Measurements from ENCODE around the gene SFXN1. TPM values are rescaled to one million over a fixed set of nuclear protein-coding genes. Genes with fewer than 3 reads are reported as not detected.

Gene SFXN1
- total and polyA plus RNA-seq, 2 of the 4 experiments (the other 2 are of a cell fraction) = 131 to 410 TPM

DNA sequence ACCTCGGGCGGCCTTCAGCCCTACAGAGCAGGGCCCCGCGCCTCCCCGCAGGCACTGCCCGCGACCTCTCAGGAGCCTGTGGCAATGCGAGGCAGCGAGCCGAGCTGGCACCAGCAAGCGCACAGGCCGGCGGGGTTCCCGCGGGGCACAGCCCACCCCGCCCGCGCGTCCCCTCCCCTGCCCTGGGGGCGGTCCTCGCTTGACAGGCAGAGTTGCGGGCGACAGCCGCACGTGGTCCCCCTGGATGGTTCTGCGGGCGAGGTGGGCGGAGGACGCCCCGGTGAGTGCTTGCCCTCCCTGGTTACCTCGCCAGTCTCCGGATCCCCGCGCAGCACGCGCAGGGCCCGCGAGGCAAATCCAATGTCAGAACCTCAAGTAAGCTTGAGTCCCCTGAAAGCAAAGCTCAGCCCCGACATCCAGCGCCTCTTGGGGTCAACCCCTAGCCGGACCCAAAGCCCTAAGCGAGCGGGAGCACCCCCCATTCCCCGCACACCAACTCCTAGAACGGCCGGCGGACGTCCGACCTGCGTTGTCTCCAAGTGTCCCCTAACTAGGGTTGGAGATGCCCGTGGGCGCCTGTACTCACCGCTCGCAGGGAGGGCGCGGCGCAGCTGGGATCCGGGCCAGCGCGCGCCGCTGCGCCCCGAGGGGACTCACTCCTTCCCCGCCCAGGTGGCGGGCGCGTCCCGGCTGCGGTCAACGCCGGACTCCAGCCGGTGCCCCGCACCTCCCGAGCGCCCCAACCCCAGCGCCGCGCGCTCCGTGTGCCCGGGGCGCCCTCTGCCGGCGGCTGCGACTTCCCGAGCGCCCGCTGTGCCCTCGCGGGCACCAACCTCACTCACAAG lies 34.1 kb upstream of the SFXN1 start, which contains the start of gene DRD1:
TSS of gene DRD1 (minus strand) at position 123 of the 845 bp plus-strand sequence. CDS start 1,083 bp downstream, outside the sequence.
- peak; percentile 92 for ATAC-seq (ENCODE audit: low read depth)
- peak within 1 kb of the TSS; percentile 82 for H2AFZ ChIP-seq (replicated peaks; ENCODE audit: low read length, poor library complexity)

More for the DNA sequence above, 34.1 kb upstream of the SFXN1 start, which contains the start of gene DRD1:
- no peaks in the 10 kb centered on the region for H3K79me1 ChIP-seq (ENCODE audit: low read depth in 1 of 2, low read length in 2 of 2)
- intact Hi-C loops (cut with micrococcal nuclease) (loop anchor here (1.0 to 5.0 kb wide), 5 partner anchors 95 to 493 kb away; no protein-coding TSS in a partner anchor), in situ Hi-C loops (cut with MboI; ENCODE audit: low sequenced_read_pairs) (no loop called here), dilution Hi-C loops (cut with HindIII; ENCODE audit: low sequenced_read_pairs, unreplicated experiment) (no loop called here)
- no peak within 1 kb of the TSS for H2BK5ac ChIP-seq (ENCODE audit: low read depth, low read length, poor library complexity, severe bottlenecking)
- H3K4me2 ChIP-seq (ENCODE audit: low read depth, low read length) = peak within 1 kb of the TSS; percentile 80; the same call in 1 of the 2 replicates
- DNase-seq = peak; percentile 21
- ChIA-PET CTCF (interaction anchor here (1.0 to 1.1 kb wide), 2 partner anchors 29 to 197 kb away, joined by 4 to 5 read pairs; no protein-coding TSS in a partner anchor), POLR2A (ENCODE audit: unreplicated experiment) (no interaction called here)
- peak within 1 kb of the TSS; percentile 21; the same call in 1 of the 2 replicates for H2BK120ac ChIP-seq (ENCODE audit: low read depth, low read length)
- no peak within 1 kb of the TSS for H3K56ac ChIP-seq (ENCODE audit: extremely low read depth, insufficient read depth, low read length)
- H3K9me1 ChIP-seq (ENCODE audit: insufficient read depth, low read length) = no peaks in the 10 kb centered on the region
- no peaks in the 10 kb centered on the region; the same call in 1 of the 2 replicates for H3K4me1 ChIP-seq (ENCODE audit: control insufficient read depth, insufficient read depth, low read length)
- H3K27me3 ChIP-seq (ENCODE audit: control insufficient read depth, insufficient read depth, low read length) = peaks cover 13% of the 10 kb centered on the region
- H3K4me3 ChIP-seq (ENCODE audit: insufficient read depth, low read depth, low read length) = peak within 1 kb of the TSS; percentile 8; the same call in 1 of the 2 replicates
- no peaks in the 10 kb centered on the region for H3K9me3 ChIP-seq (ENCODE audit: control insufficient read depth, insufficient read depth, low read length)
- H2BK15ac ChIP-seq (ENCODE audit: low read depth, low read length) = no peak within 1 kb of the TSS
- H3K14ac ChIP-seq (replicated peaks; ENCODE audit: low read depth, low read length) = no peak within 1 kb of the TSS
- no peak within 1 kb of the TSS for H3K9ac ChIP-seq (ENCODE audit: low read depth, low read length)
- no peak within 1 kb of the TSS for H3K4ac ChIP-seq (ENCODE audit: low read depth, low read length)
- no peaks in the 10 kb centered on the region for H3K36me3 ChIP-seq (ENCODE audit: control insufficient read depth, insufficient read depth, low read length)
- 1% methylated on average over 20 of the region's 91 CpGs; no CpG with 5 or more reads in 1 of the 2 experiments for WGBS, 2 experiments (ENCODE audit: extremely low coverage in 2 of 2, insufficient read length in 1 of 2)
- no peak within 1 kb of the TSS for H3K23ac ChIP-seq (ENCODE audit: low read depth, low read length)
- no peak within 1 kb of the TSS for H3K18ac ChIP-seq (ENCODE audit: low read depth, low read length)
- H2AK5ac ChIP-seq (ENCODE audit: low read depth, low read length) = no peak within 1 kb of the TSS
- no peak within 1 kb of the TSS for H4K91ac ChIP-seq (ENCODE audit: insufficient read depth, low read depth, low read length)
- no peak within 1 kb of the TSS for H4K5ac ChIP-seq (ENCODE audit: low read depth, low read length)
- no peak within 1 kb of the TSS for H4K8ac ChIP-seq (ENCODE audit: low read depth in 2 of 2, low read length in 2 of 2)
- BruUV-seq (replicated peaks) = no TSS peak
- TF ChIP-seq RAD21 (IDR thresholded peaks at IDR 0.05; ENCODE audit: low read length) (peak; percentile 83), MAZ (IDR thresholded peaks at IDR 0.05; ENCODE audit: borderline replicate concordance, low read depth, low read length) (peak; percentile 60; the same call in 1 of the 2 replicates), CEBPB (IDR thresholded peaks at IDR 0.05; ENCODE audit: low read depth, low read length) (no peak), MAFK (IDR thresholded peaks at IDR 0.05; ENCODE audit: low read depth, low read length) (no peak), CTCF (conservative IDR thresholded peaks at IDR 0.05; ENCODE audit: low read depth, low read length) (peak; percentile 78), SMC3 (IDR thresholded peaks at IDR 0.05; ENCODE audit: low read depth, low read length) (peak; percentile 84)
- H3K27ac ChIP-seq (ENCODE audit: insufficient read depth, low read length) = no peak within 1 kb of the TSS
- H2BK20ac ChIP-seq (ENCODE audit: low read depth, low read length) = no peak within 1 kb of the TSS
- peak within 1 kb of the TSS; percentile 6 for H2AK9ac ChIP-seq (replicated peaks; ENCODE audit: low read depth, low read length, poor library complexity)
- no peaks in the 10 kb centered on the region for H4K20me1 ChIP-seq (ENCODE audit: insufficient read depth, low read length)
